ENCODE data around the gene ELOA. TPM values are rescaled to one million over a fixed set of nuclear protein-coding genes. Genes with fewer than 3 reads are reported as not detected.
A peak's percentile ranks its signal among the peaks of the same experiment; 100 is the strongest.

ELOA gene
- total and polyA plus RNA-seq, 2 of the 13 experiments (the other 11 are each of a cell fraction or from before 2014, with no cell fraction given), result 14.2 to 28.5 TPM

- no peak for TF ChIP-seq SMC3 (IDR thresholded peaks at IDR 0.05; ENCODE audit: low read length)
- TF ChIP-seq ZNF543 (CRISPR knock-in tag; IDR thresholded peaks at IDR 0.05), result no peak
- no peak for TF ChIP-seq TCF12 (IDR thresholded peaks at IDR 0.05)
- TF ChIP-seq TCF12 (CRISPR knock-in tag; IDR thresholded peaks at IDR 0.05), result no peak
- TF ChIP-seq RELA (CRISPR knock-in tag; IDR thresholded peaks at IDR 0.05), result 0 out of 2 replicates have a peak, but pooled peaks have one; percentile 39
- no peak for TF ChIP-seq ZFP62 (CRISPR knock-in tag; IDR thresholded peaks at IDR 0.05)
- TF ChIP-seq KAT8 (CRISPR knock-in tag; IDR thresholded peaks at IDR 0.05), result peak; percentile 92
- no peak for TF ChIP-seq ZNF558 (CRISPR knock-in tag; IDR thresholded peaks at IDR 0.05; ENCODE audit: borderline replicate concordance)
- peak; percentile 86 for TF ChIP-seq ZBTB40 (IDR thresholded peaks at IDR 0.05)
- no peak; the same call in 1 of the 2 replicates for TF ChIP-seq ZBTB40 (CRISPR knock-in tag; IDR thresholded peaks at IDR 0.05)
- 0 out of 2 replicates have a peak, but pooled peaks have one; percentile 69 for TF ChIP-seq HNRNPL (IDR thresholded peaks at IDR 0.05; ENCODE audit: low read depth, low read length)
- no peak for TF ChIP-seq U2AF2 (IDR thresholded peaks at IDR 0.05; ENCODE audit: low read depth, low read length)
- no peak for TF ChIP-seq ZNF577 (CRISPR knock-in tag; IDR thresholded peaks at IDR 0.05; ENCODE audit: borderline replicate concordance, low read depth)
- TF ChIP-seq XRCC5 (optimal IDR thresholded peaks at IDR 0.05; ENCODE audit: low read length), result peak; percentile 20
Observed at GRCh38 chr1:23790696-23791515, 47.6 kb downstream of the ELOA start, which contains the start of gene LYPLA2 (continued).
